Activated CD8-positive, alpha-beta memory T cell treated with anti-CD3 and anti-CD28 coated beads for 1 hour (primary cell): ENCODE results near the gene EPC2.
A peak's percentile ranks its signal among the peaks of the same experiment; 100 is the strongest.

Experiments used
- DNase-seq, 2 donors: peaks; one replicate each; pipeline ENCODE4 v3.0.0-alpha.2; 2020; ENCODE audit warnings: low read depth in 1 of 2; ENCODE audit errors: extremely low read depth in 1 of 2

The EPC2 gene

DNA sequence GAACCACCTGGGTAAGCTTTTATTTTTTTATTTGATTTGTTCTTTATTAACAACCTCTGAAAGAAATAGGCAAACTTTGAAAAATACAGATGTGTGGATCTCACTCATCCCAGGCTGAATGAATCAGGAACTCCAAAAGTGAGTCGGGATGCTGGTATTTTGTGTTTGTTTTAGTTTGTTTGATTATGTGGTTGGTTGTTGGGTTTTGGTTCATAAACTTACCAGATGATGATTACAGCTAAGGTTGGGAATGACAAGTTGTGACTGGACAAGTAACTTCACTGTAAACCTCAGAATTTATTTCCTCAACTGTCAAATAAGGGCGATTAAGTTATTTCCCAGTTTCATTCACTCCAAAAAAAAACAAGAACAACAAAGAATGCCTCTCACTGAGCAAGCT lies 150.0 kb downstream of the EPC2 start:
- DNase-seq = no peak

DNA sequence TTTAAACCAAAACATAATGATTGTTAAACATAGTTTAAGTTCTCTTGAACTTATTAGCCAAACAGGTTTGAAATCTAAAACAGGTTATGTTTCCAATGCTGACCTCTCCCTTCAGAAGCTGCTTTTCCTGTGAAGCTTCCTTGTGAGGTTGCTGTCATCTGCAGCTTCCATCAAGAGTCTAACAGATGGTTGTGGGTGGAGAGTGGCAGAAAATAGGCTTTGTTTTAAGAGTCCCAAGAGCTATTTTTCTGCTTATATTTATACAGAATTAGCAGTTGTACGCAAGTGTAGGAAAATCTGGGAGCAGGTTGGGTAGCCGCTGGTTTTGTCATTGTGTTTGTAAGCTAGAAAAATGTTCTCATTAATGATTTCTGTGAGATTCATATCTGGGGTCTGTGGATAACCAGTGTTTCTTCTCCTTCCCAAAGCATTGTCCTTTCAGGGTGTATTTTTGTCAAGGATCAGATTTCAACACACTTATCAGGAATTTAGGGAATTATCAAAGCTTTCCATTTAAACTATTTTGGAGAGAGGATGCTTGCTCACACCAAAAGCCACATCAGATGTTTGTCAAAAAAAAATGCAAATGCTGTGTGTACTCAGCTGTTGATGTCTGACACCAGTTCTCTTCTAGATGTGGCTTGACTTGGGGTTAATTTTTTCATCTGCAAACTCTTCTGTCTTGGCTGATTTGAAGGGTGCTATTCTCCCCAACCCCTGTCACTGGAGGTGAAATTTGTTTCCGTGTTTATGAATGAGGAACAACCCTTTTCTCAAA lies 152.4 kb downstream of the EPC2 start:
- no peak for DNase-seq

DNA sequence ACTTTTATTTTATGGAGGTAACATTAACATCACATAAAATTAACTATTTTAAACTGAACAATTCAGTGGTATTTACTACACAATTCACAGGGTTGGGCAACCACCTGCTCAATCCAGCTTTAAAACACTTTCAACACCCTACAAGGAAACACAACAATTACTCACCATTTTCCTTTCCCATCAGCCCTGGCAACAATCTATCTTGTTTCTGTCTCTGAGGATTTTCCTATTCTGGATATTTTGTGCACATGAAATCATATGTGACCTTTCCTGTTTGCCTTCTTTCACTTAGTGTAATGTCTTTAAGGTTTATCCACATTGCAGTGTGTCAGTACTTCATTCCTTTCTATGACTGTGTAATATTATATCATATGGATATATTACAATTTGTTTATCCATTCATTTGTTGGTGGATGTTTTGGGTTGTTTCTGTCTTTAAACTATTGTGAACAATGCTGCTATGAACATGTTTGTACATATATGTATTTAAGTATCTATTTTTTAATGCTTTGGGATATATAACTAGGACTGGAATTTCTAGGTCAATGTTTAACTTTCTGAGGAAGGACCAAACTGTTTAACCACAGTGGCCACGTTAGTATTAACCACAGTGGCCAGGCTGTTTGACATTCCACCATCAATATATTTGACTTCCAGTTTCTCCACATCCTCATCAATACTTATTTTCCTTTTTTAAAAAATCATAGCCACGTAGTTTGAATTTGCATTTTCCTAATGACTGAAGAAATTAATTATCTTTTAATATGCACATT lies 158.1 kb downstream of the EPC2 start:
- no peak for DNase-seq

DNA sequence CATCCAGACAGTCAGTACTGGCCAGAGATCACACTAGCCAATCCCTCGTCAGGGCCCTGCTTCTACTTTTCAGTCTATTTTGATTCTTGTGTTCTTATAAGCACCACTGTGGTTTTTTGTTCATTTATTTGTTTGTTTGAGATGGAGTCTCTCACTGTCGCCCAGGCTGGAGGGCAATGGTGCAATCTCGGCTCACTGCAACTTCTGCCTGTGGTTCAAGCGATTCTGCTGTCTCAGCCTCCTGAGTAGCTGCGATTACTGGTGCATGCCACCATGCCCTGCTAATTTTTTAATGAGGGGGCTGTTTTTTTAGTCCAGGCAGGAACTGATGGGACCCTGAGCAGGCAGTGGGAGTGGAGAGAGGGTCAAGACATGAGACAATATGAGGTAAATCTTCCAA lies 165.5 kb downstream of the EPC2 start:
- no peak for DNase-seq

DNA sequence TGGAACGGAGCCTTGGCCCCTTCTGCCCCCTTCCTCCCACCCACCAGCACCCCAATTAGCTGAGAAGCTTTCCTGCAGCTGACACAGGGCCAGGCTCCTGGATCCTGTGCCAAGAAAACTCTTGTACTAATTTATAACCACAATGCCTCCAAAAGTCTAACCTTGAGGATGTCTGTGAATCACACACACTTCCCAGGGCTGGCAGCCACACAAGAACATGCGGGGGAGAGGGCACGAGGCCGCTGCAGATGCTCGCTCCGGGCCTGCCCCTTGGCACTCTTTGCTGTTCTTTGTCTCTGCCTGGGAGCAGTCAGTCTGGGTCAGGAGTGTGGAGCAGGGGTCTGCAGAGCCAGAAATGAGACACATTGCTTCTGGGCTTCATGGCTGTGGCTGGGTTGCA lies 167.8 kb downstream of the EPC2 start:
- no peak for DNase-seq

DNA sequence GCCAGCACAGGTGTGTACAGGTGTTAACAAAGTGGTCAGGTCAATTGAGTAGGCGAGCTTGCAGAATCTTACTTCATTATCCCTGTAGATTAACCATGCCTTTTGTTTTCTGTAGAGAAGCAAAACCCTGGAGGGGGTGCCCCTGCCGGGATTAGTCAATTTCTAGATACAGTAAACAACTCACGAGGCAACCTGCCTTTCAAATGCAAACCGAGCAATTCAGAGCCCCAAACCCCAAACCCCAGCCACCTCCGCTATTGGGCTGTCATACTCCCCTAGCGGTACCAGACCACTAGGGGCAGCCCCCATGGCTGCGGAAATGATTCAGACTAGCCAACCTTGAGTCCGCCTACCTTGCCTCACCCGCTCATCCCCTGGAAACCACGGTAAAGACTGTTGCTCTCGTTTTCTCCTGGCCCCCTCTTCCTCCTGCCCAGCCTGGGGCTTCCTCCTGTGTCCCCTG lies 169.1 kb downstream of the EPC2 start:
- peak in 1 of 2 donors; percentile 33 for DNase-seq

DNA sequence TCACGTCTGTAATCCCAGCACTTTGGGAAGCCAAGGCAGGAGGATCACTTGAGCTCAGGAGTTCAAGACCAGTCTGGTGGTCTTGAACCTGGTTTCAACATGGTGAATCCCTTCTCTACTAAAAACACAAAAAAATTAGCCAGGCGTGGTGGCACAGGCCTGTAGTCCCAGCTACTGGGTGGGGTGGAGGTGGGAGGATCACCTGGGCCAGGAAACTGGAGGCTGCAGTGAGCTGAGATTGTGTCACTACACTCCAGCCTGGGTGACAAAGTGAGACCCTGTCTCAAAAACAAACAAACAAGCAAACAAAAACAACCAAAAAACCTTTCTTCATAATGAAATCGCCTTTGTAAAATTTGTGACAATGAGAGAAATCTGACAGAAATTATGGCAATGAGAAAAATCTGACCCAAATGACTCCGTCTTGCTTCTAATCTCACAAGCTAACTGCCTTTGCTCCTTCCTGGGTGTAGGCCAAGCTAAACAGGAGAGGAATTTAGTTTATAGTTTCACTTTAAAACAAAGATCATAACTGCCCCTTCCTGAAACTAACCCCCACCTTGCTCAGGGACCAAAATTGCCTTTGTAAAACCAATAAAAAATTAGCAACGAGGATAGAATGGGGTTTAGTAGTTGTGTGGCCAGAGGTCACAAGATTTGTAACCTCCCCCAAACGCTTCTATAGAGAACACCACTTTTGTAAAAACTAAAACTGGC lies 169.8 kb downstream of the EPC2 start:
- no peak for DNase-seq

DNA sequence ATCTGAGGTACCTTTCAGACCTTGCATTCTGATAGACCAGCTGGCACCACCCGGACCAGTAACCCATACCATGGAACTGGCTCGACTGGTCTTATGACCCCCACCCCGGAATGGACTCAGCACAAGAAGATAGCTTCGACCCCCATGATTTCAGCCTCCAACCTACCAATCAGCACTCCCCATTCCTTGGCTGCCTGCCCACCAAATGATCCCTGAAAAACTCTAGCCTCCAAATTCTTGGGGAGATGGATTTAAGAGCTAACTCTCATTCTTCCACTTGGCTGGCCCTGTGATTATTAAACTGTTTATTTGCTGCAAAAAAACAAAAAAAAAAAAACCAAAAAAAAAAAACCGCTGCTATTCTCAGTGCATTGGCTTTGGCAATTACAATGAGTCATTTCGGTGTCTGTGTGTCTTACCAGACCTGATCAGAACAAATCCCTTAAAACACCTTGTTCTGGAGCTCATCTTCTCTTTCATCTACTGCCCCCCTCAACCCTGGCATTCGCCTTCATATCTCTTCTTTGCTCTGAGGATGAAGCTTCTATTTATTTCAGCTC lies 170.4 kb downstream of the EPC2 start:
- no peak for DNase-seq

DNA sequence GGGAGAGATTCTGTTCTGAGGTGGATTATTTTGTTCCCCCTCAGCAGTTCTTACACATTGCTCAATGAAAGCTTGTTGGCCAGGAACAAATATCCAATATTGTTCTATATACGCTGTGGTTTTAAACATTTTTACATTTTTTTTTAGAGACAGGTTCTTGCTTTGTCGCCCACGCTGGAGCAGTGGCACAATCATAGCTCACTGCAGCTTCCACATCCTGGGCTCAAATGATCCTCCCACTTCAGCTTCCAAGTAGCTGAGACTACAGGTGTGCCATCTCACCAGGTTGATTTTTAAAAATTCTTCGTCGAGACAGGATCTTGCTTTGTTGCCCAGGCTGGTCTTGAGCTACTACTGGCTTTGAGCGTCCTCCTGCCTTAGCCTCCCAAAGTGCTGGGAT lies 171.6 kb downstream of the EPC2 start:
- no peak for DNase-seq

DNA sequence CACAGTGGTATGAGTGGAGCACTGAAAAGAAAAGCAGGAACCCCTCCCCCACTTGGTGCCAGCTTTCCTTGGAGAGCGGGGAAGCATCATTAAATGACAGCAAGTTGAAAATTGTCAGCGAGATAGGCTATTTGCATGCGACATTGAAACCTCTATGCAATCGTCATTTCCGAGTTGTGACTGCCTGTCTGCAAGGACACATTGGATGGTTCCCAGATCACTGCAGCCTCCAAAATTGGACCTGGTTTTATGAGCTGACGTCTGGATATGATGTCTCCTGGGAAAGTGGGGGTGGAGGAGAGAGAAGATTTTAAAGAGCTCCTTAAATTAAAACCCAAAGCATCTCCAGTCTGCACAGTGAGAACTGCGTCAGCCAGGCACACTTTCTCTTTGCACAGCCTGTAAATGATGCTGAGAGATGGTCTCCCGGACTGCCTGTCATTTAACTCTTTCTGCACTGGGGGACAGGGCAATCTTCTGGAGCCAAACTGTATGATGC lies 172.7 kb downstream of the EPC2 start:
- DNase-seq = no peak

DNA sequence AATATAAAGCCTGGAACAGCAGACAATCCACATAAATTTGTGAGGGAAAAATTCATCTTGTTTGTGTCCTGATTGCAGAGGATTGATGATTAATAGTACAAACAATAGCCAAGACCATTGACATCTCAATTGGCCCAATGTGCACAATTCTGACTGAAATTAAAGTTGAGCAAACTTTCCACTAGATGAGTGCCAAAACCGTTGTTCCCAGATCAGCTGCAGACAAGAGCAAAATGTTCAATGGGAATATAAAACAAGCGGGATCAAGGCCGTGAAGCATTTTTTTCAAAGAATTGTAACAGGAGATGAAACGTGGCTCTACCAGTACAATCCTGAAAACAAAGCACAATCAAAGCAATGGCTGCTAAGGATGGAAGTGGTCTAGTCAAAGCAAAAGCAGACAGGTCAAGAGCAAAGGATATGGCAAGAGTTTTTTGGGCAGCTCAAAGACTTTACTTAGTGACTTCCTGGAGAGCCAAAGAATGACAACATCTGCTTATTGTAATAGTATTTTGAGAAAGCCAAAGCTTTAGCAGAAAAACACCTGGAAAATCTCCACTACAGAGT lies 174.6 kb downstream of the EPC2 start:
- DNase-seq = no peak

DNA sequence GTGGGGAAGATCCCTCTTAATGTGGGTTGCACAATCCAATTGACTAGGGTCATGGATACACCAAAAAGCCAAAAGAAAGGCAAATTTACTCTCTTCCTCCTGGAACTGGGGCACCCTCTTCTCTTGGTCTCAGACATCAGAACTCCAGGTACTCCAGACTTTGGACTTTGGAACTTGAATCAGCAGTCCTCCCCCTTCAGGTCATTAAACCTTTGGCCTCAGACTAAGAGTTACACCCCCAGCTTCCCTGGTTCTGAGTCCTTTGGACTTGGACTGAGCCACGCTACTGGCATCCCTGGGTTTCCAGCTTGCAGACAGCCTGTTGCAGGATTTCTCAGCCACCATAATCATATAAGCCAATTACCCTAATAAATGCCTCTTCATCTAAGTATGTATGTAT lies 179.6 kb downstream of the EPC2 start:
- DNase-seq = no peak

DNA sequence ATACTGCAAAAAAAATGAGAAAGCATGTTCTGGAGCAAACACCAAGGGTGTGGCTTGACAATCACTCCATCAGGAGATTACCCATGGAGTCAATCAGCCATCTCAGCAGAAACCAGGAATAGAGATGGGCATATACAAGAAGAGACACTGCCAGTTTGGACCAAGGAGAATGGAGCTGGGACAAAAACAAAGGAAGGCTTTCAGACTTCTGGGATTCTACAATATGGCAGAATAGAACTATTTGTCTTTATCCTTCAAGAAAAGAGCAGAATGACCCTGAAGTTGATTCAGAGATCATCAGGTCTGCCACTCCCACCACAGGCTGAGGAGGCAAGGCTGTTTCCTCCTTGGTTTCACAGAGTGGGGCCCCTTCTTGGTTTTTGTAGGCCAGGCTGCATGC lies 182.2 kb downstream of the EPC2 start:
- DNase-seq = no peak

DNA sequence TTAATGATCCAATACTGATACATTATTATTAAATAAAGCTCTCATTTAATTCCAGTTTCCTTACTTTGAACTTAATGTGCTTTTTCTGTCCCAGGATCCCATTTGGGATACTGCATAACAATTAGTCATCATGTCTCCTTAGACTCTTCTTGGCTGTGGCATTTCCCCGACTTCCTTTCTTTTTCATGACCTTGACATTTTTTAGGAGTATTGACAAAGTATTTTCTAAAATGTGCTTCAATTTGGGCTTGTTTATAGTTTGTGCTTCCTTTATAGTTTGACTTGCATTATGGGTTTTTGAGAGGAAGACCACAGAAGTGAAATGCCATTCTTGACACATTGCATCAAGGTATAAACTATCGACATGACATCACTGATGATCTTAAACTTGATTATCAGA lies 184.4 kb downstream of the EPC2 start:
- DNase-seq = no peak

DNA sequence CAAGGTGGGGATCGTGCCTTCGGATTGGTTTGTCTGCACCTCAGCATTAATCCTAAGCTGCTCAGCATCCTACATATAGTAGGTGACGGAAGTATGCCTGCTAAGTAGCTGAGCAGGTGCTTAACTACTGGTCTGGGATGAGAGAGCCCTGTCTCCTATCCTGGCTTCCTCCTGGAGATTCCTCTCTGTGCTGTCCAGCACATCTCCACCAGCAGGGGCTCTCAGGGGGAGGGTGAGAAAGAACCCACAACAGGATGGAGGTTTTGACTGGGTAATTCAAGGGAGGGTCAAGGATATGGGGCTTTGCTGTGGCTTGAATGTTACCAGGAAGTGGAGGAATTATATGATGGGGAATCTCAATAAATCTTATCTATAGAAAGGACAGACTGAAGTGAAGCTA lies 185.1 kb downstream of the EPC2 start:
- DNase-seq = no peak

DNA sequence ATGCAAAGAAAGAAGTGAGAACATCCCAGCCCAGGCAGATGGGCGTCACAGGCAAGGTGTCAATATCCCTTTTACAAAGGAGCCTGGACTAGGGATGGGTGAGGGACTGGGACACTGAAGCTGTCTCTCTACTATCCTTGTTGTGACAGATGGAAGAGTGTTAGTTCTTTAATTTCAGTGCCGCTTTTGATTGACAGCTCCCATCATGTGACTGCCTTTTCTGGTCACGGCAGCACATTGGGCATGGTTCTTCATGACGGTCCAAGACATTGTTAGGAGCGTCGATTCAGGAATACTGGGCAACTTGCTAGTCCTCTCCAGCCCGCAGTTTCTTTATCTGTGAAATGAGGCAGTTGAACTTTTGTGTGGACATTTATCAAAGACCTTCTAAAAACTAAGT lies 188.1 kb downstream of the EPC2 start:
- DNase-seq = no peak
